ENCODE measurements around the gene VPS39.
"Not testable (repeated sequence)": the region's sequence is repeated elsewhere in the genome, so short reads cannot be mapped to it uniquely, and the experiment has no call there.

Gene VPS39, protein sequence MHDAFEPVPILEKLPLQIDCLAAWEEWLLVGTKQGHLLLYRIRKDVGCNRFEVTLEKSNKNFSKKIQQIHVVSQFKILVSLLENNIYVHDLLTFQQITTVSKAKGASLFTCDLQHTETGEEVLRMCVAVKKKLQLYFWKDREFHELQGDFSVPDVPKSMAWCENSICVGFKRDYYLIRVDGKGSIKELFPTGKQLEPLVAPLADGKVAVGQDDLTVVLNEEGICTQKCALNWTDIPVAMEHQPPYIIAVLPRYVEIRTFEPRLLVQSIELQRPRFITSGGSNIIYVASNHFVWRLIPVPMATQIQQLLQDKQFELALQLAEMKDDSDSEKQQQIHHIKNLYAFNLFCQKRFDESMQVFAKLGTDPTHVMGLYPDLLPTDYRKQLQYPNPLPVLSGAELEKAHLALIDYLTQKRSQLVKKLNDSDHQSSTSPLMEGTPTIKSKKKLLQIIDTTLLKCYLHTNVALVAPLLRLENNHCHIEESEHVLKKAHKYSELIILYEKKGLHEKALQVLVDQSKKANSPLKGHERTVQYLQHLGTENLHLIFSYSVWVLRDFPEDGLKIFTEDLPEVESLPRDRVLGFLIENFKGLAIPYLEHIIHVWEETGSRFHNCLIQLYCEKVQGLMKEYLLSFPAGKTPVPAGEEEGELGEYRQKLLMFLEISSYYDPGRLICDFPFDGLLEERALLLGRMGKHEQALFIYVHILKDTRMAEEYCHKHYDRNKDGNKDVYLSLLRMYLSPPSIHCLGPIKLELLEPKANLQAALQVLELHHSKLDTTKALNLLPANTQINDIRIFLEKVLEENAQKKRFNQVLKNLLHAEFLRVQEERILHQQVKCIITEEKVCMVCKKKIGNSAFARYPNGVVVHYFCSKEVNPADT

DNA sequence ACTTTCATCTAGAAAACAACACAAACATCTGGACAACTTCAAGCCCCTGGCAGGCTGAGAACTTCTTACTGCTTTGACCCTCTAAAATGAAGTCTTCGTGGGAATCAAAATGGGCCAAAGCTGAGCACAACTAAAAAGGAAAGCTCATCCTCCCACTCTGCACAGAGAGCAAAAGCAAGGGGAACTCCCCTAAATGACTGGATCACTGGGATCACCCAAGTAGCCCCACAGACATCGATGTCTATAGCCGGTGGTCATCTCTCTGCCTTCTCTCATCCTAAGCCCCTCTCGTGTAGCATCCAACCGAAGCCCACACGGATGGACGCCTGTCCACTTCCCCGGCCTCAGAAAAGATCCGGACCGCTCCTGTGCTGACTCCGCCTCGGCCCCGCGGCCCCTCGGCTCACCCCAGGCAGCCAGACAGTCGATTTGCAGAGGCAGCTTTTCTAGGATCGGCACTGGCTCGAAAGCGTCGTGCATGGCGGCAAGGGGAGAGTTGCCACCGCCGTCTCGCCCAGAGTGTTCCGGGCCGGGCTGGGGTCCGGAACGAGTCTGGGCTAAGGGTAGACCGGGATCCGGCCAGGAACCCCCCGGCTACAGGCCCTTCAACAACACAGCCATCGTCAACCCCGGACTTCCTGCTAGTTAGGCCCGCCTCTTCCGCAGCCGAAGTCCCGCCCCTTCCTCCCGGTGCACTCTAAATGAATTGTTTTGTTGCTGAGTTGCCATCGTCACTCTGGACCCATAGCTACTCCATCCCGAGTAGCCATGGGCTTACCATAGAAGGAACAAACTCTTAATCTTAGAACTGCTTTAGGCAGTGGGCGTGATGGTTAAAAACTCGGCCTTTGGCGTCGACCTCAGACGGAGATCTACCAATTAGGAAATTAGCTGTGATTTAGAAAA, at the start of gene VPS39:
VPS39 (minus strand) TSS at position 631 of the 906 bp plus-strand sequence; CDS start at position 480, 151 bp downstream.
- DNase-seq (ENCODE audit: low spot score), result peak; percentile 87

- no peak for DNase-seq (ENCODE audit: low spot score)
These were observed 45.2 kb upstream of the VPS39 start for GRCh38 chr15:42253300-42253699.

DNA sequence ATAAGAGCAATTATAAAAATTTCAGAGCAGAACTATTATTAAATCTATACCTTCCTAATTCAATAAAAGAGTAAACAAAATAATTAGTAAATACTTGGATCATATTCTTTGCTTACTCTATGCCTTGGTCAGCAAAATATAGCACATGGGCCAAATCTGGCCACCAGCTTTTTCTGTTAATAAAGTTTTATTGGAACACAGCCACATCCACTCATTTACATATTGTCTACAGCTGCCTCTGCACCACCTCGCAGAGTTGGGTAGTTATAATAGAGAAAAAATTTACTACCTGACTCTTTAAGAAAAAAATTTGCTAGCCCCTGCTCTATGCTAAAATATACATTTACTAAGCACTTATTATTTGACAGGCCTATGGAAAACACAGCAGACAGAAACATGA, 32.7 kb upstream of the VPS39 start:
- DNase-seq (ENCODE audit: low spot score), result no peak

- peak; percentile 34 for DNase-seq (ENCODE audit: low spot score)
These were observed 31.6 kb upstream of the VPS39 start for GRCh38 chr15:42239528-42240182.

DNA sequence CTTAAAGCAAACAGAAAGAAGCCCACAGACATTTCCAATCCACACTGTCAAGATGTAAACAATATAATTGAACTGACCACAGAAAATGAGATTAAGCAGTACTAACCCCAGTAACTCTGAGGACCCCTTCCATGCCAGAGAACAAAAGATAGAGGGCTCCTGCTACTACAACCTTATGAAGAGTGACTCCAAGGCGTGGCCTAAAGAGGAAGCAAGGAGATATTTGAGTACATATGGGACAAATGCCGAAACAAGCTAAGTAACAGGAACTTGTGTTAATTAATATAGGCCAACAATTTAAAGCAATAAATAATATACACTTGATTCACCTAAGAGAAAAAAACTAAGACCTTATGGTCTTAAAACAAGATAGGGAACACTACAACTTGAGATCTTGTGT, 25.0 kb upstream of the VPS39 start:
- DNase-seq (ENCODE audit: low spot score), result no peak

DNA sequence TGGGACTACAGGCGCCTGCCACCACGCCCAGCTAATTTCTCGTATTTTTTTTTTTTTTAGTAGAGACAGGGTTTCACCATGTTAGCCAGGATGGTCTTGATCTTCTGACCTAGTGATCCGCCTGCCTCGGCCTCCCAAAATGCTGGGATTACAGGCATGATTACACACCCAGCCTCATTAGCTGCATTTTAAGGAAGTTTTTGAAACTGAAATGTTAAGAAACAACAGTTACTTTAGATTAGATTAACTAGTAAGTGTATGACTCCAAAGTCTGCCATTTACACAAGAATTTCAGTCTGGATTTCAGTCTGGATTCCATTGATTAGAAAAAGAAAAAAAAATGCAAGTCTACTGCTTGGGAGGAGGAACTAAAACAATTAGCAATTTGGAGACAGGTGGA, 24.5 kb upstream of the VPS39 start:
- no peak for DNase-seq (ENCODE audit: low spot score)

DNA sequence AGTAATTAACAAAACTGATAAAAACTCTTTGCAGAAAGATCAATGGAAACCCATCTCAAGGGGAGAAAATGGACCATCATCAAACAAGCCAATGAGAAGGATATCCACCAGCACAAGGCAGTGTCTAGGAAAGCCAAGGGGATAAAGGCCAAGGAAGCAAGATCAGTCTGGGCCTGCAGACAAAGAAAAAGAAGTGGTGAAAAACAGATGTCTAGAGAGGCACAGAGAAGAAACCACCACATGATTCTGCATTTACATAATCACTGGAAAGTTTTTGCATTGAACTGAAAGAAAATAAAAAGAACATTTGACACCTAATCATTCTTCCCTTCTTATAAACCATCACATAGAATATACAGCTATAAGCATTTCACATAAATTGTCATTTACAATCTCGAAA, 23.0 kb upstream of the VPS39 start:
- DNase-seq (ENCODE audit: low spot score), result no peak

GRCh38 chr15:42228981-42229380, 20.9 kb upstream of the VPS39 start:
- DNase-seq (ENCODE audit: low spot score), result not testable (repeated sequence)

GRCh38 chr15:42228036-42228435, 19.9 kb upstream of the VPS39 start:
- DNase-seq (ENCODE audit: low spot score), result no peak

- no peak for DNase-seq (ENCODE audit: low spot score)
These were observed 18.5 kb upstream of the VPS39 start for GRCh38 chr15:42226648-42227047.

GRCh38 chr15:42220216-42220615, 12.1 kb upstream of the VPS39 start:
- no peak for DNase-seq (ENCODE audit: low spot score)

GRCh38 chr15:42218953-42219592, 11.0 kb upstream of the VPS39 start:
- DNase-seq (ENCODE audit: low spot score), result no peak

DNA sequence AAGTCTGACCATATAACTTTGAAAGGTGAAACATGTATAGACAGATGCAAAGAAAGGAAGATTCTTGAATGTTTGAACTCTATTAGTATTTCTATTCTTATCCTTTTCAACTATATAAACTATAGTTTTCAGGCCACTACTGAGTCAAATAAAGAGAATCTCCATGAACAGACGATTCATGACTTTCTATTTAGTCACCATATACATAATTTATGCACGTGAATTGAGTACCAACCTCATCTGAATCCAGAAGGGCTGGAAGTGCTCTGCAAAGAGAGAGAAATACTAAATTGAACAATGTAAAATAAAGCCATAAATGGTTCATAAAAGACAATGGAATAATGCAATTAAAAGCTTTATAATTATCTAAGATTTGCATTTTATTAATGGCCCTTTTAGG, 9.5 kb upstream of the VPS39 start:
- no peak for DNase-seq (ENCODE audit: low spot score)

DNA sequence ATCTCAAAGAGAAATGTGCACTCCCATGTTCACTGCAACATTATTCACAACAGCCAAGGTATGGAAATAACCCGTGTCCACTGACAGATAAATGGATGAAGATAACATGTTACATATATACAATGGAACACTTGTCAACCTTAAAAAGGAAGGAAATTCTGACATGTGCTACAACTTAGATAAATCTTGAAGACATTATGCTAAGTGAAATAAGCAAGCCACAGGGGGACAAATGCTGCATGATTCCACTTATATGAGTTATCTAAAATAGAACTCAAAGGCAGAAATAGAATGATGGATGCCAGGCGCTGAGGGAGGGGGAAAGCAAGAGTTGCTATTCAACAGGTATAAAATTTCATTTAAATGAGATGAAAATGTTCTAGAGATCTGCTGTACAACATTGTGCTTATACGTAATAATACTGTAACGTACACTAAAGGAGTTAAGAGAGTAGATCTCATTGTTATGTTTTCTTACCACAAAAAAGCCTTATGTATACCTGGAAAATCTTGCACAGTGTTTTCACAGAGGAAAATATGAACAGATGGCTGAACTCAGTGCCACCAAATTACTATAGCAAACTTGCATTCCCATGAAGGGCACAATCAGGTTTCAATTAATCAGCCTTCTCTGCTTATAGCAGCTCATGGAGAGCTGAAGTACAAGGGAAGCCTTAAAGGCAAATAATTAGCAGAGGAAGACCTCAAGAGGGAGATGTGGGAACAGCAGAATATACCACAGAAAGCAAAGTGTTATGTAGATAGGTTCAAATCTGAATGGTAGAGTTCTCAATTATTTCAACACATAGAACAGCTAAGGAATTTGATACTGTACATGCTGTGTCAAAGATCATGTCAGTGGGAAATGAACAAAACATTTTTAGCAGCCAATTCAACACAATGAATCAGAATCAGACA, 8.1 kb upstream of the VPS39 start:
- DNase-seq (ENCODE audit: low spot score), result no peak

DNA sequence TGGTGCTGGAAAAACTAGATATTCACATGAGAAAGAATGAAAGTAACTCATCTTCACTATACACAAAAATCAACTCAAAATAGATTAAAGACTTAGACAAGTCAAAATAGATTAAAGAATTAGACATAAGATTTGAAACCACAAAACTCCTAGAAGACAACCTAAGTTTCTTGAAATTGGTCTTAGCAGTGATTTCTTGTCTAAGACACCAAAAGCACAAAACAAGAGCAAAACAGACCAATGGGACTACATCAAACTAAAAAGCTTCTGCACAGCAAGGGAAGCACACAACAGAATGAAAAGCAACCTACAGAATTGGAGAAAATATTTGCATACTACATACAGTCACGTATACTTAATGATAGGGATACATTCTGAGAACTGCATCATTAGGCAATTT, 6.5 kb upstream of the VPS39 start:
- no peak for DNase-seq (ENCODE audit: low spot score)

DNA sequence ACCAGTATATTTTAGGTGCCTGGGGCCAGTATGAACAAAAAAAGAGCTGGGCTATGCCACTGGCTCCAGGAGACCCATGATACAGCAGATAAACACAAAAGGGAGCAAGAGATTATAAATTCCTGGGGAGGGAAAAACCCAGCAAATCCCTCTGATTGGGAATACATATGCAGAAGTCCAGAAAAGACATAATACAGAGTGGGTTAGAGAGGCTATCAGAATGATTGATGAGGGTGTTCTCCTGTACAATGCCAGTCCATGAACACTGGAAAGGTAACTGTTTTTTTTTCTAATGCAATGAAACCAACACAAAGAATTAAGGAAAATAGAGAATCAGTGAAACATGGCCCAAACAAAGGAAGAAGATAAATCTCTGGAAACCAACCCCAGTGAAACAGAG, 5.4 kb upstream of the VPS39 start:
- DNase-seq (ENCODE audit: low spot score), result no peak

- no peak for DNase-seq (ENCODE audit: low spot score)
These were observed 2.6 kb upstream of the VPS39 start for GRCh38 chr15:42210696-42211095.

GRCh38 chr15:42206406-42206805, 1.7 kb downstream of the VPS39 start:
- DNase-seq (ENCODE audit: low spot score), result no peak

DNA sequence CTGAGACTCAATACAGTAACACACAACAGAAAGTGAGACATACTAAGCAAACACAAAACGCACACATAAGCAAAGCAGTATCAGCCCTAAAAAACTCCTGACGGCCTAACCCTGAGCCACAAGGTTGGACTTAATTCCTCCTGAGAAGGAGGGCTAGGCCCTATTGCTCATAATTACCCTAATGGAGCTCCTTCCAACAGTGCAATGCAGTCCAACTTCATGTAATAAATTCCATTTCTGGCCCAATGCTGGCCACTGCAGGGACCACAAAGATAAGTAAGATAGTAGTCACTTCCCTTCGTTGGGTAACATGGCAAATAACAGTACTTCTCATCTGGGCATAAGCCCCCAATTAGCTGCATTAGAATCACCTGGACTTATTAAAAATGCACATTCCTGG, 4.2 kb downstream of the VPS39 start:
- no peak for DNase-seq (ENCODE audit: low spot score)

GRCh38 chr15:42202653-42203052, 5.5 kb downstream of the VPS39 start:
- DNase-seq (ENCODE audit: low spot score), result no peak

Data from kidney tubule cell (primary cell).